Bronchial epithelial cell (primary cell): ENCODE results near the gene GAK. TPM values are rescaled to one million over a fixed set of nuclear protein-coding genes. Genes with fewer than 3 reads are reported as not detected.

Experiments
- DNase-seq: peaks from one replicate; pipeline ENCODE4 v3.0.0-alpha.2; 2010; ENCODE audit warnings: low read depth
- FAIRE-seq: peaks from 2 replicates; lab custom pipeline; 2011; peaks lifted over from hg19 to GRCh38; lab: Jason Lieb, UNC
- H3K27me3 ChIP-seq: 2 replicates; pipeline ENCODE4 v1.5.1; 2011; ENCODE audit warnings: low read length; ENCODE audit not compliant: control insufficient read depth, insufficient read depth
- H3K36me3 ChIP-seq: 2 replicates; pipeline ENCODE4 v1.5.1; 2011; ENCODE audit warnings: low read length; ENCODE audit not compliant: control insufficient read depth, insufficient read depth
- H3K4me3 ChIP-seq: 2 replicates; pipeline ENCODE4 v1.5.1; 2011; ENCODE audit warnings: mild to moderate bottlenecking, low read depth, low read length, control low read depth
- total RNA-seq: library from RNA; depleted of rRNA; stranded (reverse); fragments of >200 nt; gene quantifications from 2 replicates; pipeline ENCODE4 v1.2.1, GENCODE V29; 2014
- TF ChIP-seq, protein P1 (sequence below): IDR thresholded peaks from 2 replicates; pipeline ENCODE4 v1.5.1; 2011; ENCODE audit warnings: mild to moderate bottlenecking, moderate library complexity, low read length, control low read depth, inconsistent platforms; ENCODE audit not compliant: insufficient read depth, severe bottlenecking

The GAK gene
- total RNA-seq, 1 donor from 2014 or later: 52.9 TPM

DNA sequence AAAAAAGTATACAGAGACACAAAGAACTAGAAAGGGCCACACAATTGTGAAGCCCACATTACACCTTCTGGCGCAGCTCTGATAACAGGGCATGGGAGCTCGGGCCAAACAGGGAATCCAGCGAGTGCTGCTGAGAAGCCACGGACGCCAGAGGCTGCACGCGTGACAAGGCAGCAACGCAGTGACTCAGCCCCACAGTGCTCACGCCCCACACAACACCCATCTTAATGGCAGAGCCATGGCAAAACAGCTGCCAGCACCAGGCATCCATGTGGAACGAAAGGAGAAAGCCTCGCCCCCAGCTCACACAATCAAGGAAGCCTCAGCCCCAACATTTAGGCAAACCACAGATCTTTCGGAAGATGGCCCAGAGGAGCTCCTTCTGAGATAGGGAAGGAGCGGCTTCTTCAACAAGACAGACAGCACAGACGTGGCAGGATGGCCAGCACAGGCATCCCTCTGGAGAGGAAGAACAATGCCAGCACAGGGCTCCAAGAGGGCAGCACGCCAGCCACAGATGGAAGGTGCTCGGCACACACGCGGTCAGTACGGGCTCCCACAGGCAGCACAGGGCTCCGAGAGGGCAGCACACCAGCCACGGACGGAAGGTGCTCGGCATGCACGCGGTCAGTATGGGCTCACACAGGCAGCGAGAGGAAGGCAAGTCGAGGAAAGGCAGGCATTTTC lies 33.1 kb downstream of the GAK start:
- TF ChIP-seq, protein P1, sequence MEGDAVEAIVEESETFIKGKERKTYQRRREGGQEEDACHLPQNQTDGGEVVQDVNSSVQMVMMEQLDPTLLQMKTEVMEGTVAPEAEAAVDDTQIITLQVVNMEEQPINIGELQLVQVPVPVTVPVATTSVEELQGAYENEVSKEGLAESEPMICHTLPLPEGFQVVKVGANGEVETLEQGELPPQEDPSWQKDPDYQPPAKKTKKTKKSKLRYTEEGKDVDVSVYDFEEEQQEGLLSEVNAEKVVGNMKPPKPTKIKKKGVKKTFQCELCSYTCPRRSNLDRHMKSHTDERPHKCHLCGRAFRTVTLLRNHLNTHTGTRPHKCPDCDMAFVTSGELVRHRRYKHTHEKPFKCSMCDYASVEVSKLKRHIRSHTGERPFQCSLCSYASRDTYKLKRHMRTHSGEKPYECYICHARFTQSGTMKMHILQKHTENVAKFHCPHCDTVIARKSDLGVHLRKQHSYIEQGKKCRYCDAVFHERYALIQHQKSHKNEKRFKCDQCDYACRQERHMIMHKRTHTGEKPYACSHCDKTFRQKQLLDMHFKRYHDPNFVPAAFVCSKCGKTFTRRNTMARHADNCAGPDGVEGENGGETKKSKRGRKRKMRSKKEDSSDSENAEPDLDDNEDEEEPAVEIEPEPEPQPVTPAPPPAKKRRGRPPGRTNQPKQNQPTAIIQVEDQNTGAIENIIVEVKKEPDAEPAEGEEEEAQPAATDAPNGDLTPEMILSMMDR: no peak
- no peak overlapping the region for H3K4me3 ChIP-seq
- no peaks in the 10 kb centered on the region for H3K27me3 ChIP-seq
- FAIRE-seq: no peak
- no peak for DNase-seq
- H3K36me3 ChIP-seq: peaks cover 33% of the 10 kb centered on the region

- no peaks in the 10 kb centered on the region for H3K27me3 ChIP-seq
- FAIRE-seq: no peak
- H3K4me3 ChIP-seq: no peak overlapping the region
- no peak for DNase-seq
- TF ChIP-seq, protein P1: no peak
- H3K36me3 ChIP-seq: peaks cover 31% of the 10 kb centered on the region
Measured at GRCh38 chr4:898123-898522, 34.0 kb downstream of the GAK start.

DNA sequence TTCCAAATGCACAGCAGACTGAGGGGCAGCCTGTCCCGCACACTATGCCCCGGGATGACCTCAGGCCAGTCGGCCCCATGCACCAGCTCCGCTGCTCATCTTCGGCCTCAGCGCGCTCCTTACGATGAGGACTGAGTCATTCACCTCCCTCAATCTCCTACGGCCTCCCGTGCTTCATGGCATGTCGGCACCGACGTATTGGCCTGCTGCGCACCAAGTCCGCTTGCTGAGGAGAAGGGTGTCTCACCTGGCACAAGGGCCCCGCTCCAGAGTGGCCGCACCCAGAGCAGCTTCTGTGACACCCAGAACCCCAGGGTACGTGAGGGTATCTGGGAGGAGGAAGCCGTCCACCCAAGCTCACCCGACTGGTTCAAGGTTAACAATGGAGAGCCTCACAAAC lies 35.5 kb downstream of the GAK start:
- Histone ChIP-seq H3K4me3 (no peak overlapping the region), H3K27me3 (no peaks in the 10 kb centered on the region), H3K36me3 (peaks cover 42% of the 10 kb centered on the region)
- DNase-seq: no peak
- TF ChIP-seq, protein P1: no peak
- FAIRE-seq: no peak

DNA sequence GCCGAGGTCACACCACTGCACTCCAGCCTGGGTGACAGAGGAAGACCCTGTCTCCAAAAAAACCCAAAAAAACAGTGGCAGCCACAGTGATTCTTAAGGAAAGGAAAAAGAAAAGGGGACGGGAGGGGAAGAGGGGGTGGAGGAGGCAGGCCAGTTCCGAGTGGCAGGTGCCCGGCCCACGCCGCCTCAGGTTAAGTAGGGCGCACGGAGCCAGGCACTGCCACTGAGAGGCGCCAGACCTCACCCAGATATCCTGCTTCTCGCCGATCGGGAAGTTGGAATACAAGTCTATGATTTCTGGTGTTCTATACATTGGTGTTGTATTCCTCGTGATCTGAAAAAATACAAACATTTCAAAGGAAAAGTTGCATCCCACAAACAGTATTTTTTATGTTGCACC lies 35.9 kb downstream of the GAK start:
- TF ChIP-seq, protein P1: no peak
- FAIRE-seq (no peak), DNase-seq (no peak)
- Histone ChIP-seq H3K27me3 (no peaks in the 10 kb centered on the region), H3K36me3 (peaks cover 40% of the 10 kb centered on the region), H3K4me3 (no peak overlapping the region)

DNA sequence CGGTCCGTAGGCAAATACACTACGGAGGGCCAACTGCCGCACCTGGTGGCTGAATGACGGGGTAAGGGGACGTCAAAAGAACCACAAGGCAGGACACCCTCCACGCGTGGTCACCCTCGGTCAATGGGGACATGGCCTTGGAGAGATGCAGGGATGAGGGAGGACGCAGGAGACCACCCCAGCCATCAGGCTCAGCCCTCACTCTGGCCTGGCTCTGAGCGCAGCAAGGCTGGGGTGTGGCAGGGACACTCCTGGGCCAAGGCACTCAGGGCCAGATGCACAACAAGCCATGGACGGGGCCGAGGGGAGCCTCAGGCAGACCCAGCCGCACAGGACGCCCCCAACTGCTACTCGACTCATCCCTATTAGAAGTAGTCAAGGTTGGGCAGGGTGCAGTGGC lies 36.5 kb downstream of the GAK start:
- no peak overlapping the region for H3K4me3 ChIP-seq
- FAIRE-seq (no peak), DNase-seq (no peak)
- TF ChIP-seq, protein P1: no peak
- H3K27me3 ChIP-seq: no peaks in the 10 kb centered on the region
- H3K36me3 ChIP-seq: peaks cover 38% of the 10 kb centered on the region
